WI38 (cell line): ENCODE results near the gene POLE.

Source experiments
- H3K4me3 ChIP-seq: 2 replicates; pipeline ENCODE4 v1.5.1; 2011; ENCODE audit warnings: low read depth, mild to moderate bottlenecking, control low read depth, low read length
- TF ChIP-seq, protein P1 (sequence below): IDR thresholded peaks from 2 replicates; pipeline ENCODE4 v1.5.1; 2012; ENCODE audit warnings: low read depth, mild to moderate bottlenecking, control low read depth, low read length

Gene POLE

DNA sequence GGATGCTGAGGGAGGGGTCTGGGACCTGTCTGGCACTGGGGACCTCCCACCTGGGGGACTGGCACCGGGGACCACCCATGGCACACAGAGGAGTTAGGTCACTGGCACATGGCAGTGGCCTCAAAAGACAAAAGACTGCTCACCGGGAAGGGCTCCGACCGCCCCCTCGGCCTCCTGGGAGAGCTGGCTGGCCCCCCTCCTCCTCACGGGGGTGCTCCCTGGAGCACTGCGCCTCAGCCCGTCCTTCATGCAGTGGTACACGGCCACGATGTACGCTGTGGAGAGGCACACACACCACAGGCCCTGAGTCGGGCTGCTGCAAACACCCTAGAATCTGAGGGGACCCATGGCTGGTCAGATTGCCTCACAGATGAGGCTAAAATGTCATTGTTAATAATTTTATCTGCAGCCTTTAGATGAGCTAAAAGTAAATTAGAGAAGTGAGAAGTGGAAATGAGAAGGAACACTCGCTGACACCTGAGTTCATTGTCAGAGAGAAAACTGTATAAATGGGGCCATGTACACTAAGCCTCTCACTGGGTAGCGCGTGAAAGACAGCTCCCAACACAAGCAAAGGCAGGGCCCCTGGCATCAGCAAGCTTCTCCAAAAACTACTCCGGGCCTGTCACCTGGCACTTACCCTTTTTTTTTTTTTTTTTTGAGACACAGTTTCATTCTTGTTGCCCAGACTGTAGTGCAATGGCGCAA, 54.5 kb downstream of the POLE start:
- no peak overlapping the region for H3K4me3 ChIP-seq
- TF ChIP-seq, protein P1, sequence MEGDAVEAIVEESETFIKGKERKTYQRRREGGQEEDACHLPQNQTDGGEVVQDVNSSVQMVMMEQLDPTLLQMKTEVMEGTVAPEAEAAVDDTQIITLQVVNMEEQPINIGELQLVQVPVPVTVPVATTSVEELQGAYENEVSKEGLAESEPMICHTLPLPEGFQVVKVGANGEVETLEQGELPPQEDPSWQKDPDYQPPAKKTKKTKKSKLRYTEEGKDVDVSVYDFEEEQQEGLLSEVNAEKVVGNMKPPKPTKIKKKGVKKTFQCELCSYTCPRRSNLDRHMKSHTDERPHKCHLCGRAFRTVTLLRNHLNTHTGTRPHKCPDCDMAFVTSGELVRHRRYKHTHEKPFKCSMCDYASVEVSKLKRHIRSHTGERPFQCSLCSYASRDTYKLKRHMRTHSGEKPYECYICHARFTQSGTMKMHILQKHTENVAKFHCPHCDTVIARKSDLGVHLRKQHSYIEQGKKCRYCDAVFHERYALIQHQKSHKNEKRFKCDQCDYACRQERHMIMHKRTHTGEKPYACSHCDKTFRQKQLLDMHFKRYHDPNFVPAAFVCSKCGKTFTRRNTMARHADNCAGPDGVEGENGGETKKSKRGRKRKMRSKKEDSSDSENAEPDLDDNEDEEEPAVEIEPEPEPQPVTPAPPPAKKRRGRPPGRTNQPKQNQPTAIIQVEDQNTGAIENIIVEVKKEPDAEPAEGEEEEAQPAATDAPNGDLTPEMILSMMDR: no peak

DNA sequence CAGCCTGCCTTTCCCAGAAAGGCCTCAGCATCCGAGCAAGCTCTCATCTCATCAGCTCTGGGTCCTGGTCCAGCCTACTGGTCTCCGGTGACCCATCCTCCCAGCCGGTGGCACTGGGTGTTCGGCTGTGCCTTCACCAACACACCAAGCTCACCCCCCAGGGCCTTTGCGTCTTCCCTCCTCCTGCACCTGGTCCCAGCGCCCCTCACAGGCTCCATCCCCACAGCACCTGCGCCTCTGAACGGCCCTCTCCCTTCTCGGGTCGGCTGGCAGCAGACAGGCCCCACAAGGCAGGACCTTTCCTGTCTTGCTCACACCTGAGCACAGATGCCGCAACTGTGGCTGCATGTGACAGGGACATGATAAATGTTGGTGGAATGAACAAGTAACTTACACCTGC, 55.5 kb downstream of the POLE start:
- TF ChIP-seq, protein P1: no peak
- H3K4me3 ChIP-seq: no peak overlapping the region

DNA sequence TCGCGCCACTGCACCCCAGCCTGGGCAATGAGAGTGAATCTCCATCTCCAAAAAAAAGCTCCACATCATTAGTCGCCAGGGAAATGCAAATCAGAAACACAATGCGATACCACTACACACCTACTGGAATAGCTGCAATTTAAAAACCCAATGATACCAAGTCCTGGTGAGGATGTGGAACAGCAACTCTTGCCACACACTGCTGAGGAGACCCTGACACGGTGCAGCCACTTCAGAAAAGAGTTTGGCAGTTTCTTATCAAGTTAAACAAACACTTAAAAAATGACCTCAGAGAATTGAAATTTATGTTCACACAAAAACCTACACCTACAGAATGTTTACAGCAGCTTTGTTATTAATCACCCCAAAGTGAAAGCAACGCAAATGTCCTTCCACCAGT, 56.5 kb downstream of the POLE start:
- H3K4me3 ChIP-seq: no peak overlapping the region
- TF ChIP-seq, protein P1: no peak

DNA sequence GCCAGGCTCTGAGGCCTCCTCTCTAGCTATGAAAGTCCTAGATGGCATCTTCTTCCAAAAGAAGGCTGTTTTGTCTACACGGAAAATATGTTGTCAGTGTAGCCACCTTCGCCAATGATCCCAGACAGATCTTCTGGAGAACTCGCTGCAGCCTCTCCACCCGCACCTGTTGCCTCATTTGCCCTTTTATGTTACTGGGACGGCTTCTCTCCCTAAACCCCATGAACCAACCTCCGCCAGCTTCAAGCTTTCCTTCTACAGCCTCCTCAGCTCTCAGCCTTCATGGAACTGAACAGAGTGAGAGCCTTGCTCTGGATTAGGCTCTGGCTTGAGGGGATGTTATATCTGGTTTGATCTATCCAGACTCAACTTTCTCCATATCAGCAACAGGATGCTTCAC, 57.8 kb downstream of the POLE start:
- TF ChIP-seq, protein P1: no peak
- no peak overlapping the region for H3K4me3 ChIP-seq

DNA sequence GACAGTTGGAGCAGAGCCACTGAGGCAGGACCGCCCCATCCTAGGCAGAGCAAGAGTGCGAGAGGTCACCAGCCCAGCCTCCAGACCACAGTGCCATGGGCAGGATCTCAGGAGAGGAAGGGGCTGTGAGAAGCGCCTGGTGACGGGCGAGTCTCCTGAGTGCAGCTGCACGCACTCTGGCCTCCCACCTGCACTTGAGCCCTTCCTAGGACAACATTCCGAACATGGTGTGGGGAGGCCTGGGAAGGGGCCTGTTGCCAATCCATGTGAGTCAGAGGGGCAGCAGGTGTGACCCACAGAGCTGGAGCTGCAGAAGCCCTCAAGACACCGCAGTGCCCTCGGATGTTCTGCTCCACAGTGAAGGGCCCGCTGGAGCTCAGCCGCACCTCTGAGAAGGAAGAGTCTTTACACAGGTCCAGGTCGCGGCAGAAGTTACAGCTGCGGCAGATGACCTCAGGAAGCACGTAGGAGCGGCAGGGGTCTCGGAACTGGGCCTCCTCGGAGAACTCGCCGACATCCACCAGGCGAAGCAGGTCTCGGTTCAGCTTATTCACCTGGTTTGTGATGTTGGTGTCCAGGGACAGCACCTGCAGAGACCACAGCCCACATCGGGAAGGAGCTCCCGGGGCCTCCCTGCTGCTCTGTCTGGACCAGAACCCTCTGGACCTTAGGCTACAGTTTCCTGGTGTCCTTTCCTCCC, 61.3 kb downstream of the POLE start:
- TF ChIP-seq, protein P1: no peak
- no peak overlapping the region for H3K4me3 ChIP-seq

DNA sequence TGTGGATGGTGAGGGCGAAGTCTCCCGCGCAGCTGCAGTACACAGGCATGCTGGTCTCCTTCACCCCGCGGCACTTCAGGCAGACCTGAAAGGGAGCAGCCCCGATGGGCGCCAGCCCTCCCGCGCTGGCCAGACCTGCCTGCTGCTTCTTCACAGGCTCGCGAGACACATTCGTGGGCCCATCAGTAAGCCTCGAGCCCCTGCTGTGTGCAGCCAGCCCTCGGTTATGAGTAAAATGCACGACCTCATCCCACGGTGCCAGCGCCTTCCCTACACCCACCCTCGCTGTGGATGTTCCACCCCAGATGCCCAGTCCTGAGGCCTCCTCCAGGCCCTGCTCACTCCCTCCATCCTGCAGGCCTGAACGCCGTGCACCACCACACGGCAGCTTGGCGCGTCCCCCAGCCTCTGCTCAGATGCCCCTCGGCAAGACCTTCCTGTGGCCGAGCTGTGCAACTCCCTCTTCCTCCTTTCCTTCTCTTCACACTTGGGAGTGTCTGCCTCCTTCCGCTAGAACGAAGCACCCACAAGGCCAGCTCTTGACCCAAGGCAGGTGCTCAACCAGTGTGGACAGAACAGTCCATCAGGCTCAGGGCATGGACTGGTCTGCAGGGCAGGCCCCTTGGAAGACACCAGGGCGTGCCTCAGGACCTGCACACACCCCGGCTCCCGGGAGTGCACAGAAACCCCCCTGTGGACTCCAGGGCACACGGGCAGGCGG, 62.1 kb downstream of the POLE start:
- H3K4me3 ChIP-seq: no peak overlapping the region
- TF ChIP-seq, protein P1: no peak
